ENCODE results near the gene P2RY2.

The P2RY2 gene

DNA sequence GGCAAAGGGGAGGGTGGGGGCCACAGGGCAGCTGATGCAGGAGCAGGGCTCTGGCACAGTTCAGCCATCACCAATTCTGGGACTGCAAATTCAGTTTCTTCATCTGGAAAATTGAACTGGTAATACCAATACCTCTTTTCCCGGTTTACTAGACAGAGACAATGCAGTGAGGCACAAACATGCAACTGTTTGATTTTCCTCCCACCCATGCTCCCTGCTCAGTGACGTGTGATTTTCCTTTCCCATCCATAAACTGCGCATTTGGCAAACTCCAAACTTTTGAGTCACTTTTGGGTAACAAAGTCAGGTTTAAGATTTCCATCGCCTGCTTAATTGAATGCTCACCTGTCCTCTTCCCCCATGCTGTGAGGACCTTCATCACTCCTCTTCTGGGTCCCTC lies 23.2 kb downstream of the P2RY2 start:
- Histone ChIP-seq H3K27me3 (ENCODE audit: control insufficient read depth in 3 of 3, insufficient read depth in 3 of 3, low read depth in 1 of 3, low read length in 3 of 3) (peaks cover 0 to 2% (median 0%) of the 10 kb centered on the region in 3 experiments), H3K4me3 (ENCODE audit: low read length in 2 of 2) (no peak overlapping the region), H3K79me1 (ENCODE audit: low read depth, low read length) (no peaks in the 10 kb centered on the region), H4K91ac (ENCODE audit: low read depth, low read length, poor library complexity) (no peak overlapping the region), H3K36me3 (replicated peaks in 1 of 2; ENCODE audit: control insufficient read depth in 2 of 2, insufficient read depth in 2 of 2, low read length in 2 of 2) (no peaks in the 10 kb centered on the region), H2BK5ac (ENCODE audit: low read length) (no peak overlapping the region), H2BK15ac (ENCODE audit: low read length) (no peak overlapping the region), H3K4me1 (ENCODE audit: control insufficient read depth in 2 of 2, insufficient read depth in 1 of 2, low read depth in 1 of 2, low read length in 2 of 2) (peaks cover 11 to 20% of the 10 kb centered on the region in 2 donors), H3K9ac (ENCODE audit: low read depth, low read length, poor library complexity) (no peak overlapping the region), H3K14ac (ENCODE audit: low read length) (no peak overlapping the region), H2BK120ac (ENCODE audit: low read depth, low read length) (no peak overlapping the region), H3K18ac (ENCODE audit: low read length) (peak overlapping the region; percentile 22), H3K4me2 (ENCODE audit: insufficient read depth, low read length, poor library complexity, severe bottlenecking) (no peak overlapping the region), H2AK5ac (ENCODE audit: low read depth, low read length) (peak overlapping the region; percentile 39), H3K27ac (replicated peaks; ENCODE audit: low read length) (no peak overlapping the region), H3K9me3 (replicated peaks in 1 of 2; ENCODE audit: control insufficient read depth in 2 of 2, insufficient read depth in 1 of 2, low read depth in 1 of 2, low read length in 2 of 2) (no peaks in the 10 kb centered on the region), H2BK12ac (ENCODE audit: low read length) (no peak overlapping the region), H4K8ac (ENCODE audit: low read depth, low read length) (no peak overlapping the region), H2AFZ (ENCODE audit: low read length) (peak overlapping the region; percentile 94), H3K23ac (ENCODE audit: low read depth, low read length, poor library complexity) (no peak overlapping the region), H3K4ac (ENCODE audit: low read length) (no peak overlapping the region)
- no CpG with 5 or more reads among the region's 4 CpGs for WGBS, 2 donors (ENCODE audit: extremely low coverage in 2 of 2, insufficient read length in 2 of 2, insufficient replicate concordance in 1 of 2)
- DNase-seq (ENCODE audit: low spot score): no peak

DNA sequence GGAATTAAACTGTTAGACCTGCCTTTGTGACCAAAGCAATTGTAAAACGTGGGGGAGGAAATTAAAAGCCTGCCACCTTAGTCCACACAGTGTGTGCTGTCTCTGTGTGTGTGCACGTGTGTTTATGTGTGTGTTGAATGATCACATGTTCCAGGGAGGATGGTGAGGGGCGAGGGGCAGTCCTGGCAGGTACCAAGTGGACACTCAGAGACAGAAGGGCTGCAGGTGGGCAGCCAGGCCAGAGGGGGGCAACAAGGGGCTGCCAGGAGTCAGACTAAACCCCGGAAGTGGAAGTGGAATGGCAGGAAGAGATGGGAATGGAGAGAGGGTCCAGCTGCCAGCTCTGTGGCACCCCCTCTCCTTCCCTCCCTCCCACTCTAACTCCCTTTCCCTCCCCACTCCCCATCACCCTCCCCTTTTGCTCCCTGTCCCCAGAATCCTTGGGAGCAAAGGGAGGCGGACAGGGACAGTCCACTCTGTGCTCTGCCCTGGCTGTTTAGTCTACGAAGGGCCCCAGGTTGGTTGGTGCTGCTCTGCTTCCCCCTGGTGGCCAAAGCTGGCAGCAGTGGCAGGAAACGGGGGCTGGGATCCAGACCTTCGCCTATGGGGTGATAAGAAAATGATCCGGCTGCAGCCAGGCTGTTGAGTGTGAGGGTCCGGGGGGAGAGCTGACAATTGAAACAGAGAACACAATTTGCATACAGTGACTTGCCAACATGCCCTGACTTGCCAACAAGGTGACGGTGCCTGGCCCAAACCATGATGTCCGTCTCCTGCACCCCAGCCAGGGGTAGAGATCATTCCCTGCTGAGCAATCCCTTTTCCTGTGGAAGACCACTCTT lies 24.4 kb downstream of the P2RY2 start:
- Histone ChIP-seq H2BK15ac (ENCODE audit: low read length) (peak overlapping the region; percentile 69), H3K23ac (ENCODE audit: low read depth, low read length, poor library complexity) (peak overlapping the region; percentile 57), H3K9me3 (replicated peaks in 1 of 2; ENCODE audit: control insufficient read depth in 2 of 2, insufficient read depth in 1 of 2, low read depth in 1 of 2, low read length in 2 of 2) (no peaks in the 10 kb centered on the region), H3K4ac (ENCODE audit: low read length) (no peak overlapping the region), H2BK12ac (ENCODE audit: low read length) (peak overlapping the region; percentile 60), H3K4me3 (ENCODE audit: low read length in 2 of 2) (peak overlapping the region; percentile 49 to 51), H3K14ac (ENCODE audit: low read length) (no peak overlapping the region), H3K4me2 (ENCODE audit: insufficient read depth, low read length, poor library complexity, severe bottlenecking) (peak overlapping the region; percentile 81), H4K8ac (ENCODE audit: low read depth, low read length) (peak overlapping the region; percentile 98), H3K27me3 (ENCODE audit: control insufficient read depth in 3 of 3, insufficient read depth in 3 of 3, low read depth in 1 of 3, low read length in 3 of 3) (no peaks in the 10 kb centered on the region), H3K36me3 (replicated peaks in 1 of 2; ENCODE audit: control insufficient read depth in 2 of 2, insufficient read depth in 2 of 2, low read length in 2 of 2) (no peaks in the 10 kb centered on the region), H3K9ac (ENCODE audit: low read depth, low read length, poor library complexity) (peak overlapping the region; percentile 65), H3K4me1 (ENCODE audit: control insufficient read depth in 2 of 2, insufficient read depth in 1 of 2, low read depth in 1 of 2, low read length in 2 of 2) (peaks cover 11 to 20% of the 10 kb centered on the region in 2 donors), H3K27ac (replicated peaks; ENCODE audit: low read length) (no peak overlapping the region), H3K79me1 (ENCODE audit: low read depth, low read length) (no peaks in the 10 kb centered on the region), H2BK5ac (ENCODE audit: low read length) (no peak overlapping the region), H2AFZ (ENCODE audit: low read length) (peak overlapping the region; percentile 94), H3K18ac (ENCODE audit: low read length) (peak overlapping the region; percentile 91), H2AK5ac (ENCODE audit: low read depth, low read length) (peak overlapping the region; percentile 89), H4K91ac (ENCODE audit: low read depth, low read length, poor library complexity) (peak overlapping the region; percentile 50), H2BK120ac (ENCODE audit: low read depth, low read length) (no peak overlapping the region)
- peak; percentile 78 for DNase-seq (ENCODE audit: low spot score)
- WGBS, 2 donors (ENCODE audit: extremely low coverage in 2 of 2, insufficient read length in 2 of 2, insufficient replicate concordance in 1 of 2): no CpG with 5 or more reads among the region's 12 CpGs

DNA sequence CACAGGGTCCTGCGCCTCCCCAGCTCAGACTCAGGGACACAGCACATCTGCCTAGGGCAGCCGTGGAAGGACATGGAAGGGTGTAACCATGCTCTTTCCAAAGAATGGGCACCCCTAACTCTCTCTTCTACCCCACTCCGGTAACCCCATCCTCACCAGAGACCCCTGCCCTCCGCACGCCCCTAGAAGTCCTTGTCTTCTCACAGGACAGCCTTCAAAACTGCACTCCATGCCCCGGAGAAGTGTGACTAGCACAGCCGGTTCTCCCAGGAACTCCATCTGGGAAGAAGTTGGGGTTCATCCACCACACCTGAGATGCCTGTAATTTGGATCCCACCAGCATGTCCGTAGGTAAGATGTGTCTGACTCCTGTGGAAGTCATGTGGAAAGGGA lies 25.0 kb downstream of the P2RY2 start:
- Histone ChIP-seq H2AK5ac (ENCODE audit: low read depth, low read length) (peak overlapping the region; percentile 89), H2BK12ac (ENCODE audit: low read length) (peak overlapping the region; percentile 60), H3K23ac (ENCODE audit: low read depth, low read length, poor library complexity) (peak overlapping the region; percentile 57), H3K4ac (ENCODE audit: low read length) (no peak overlapping the region), H3K36me3 (replicated peaks in 1 of 2; ENCODE audit: control insufficient read depth in 2 of 2, insufficient read depth in 2 of 2, low read length in 2 of 2) (no peaks in the 10 kb centered on the region), H2BK120ac (ENCODE audit: low read depth, low read length) (no peak overlapping the region), H3K18ac (ENCODE audit: low read length) (peak overlapping the region; percentile 60), H2BK5ac (ENCODE audit: low read length) (no peak overlapping the region), H3K4me3 (ENCODE audit: low read length in 2 of 2) (no peak overlapping the region), H2BK15ac (ENCODE audit: low read length) (peak overlapping the region; percentile 69), H3K27me3 (ENCODE audit: control insufficient read depth in 3 of 3, insufficient read depth in 3 of 3, low read depth in 1 of 3, low read length in 3 of 3) (no peaks in the 10 kb centered on the region), H3K27ac (replicated peaks; ENCODE audit: low read length) (no peak overlapping the region), H4K8ac (ENCODE audit: low read depth, low read length) (peak overlapping the region; percentile 98), H3K4me1 (ENCODE audit: control insufficient read depth in 2 of 2, insufficient read depth in 1 of 2, low read depth in 1 of 2, low read length in 2 of 2) (peaks cover 11 to 18% of the 10 kb centered on the region in 2 donors), H3K14ac (ENCODE audit: low read length) (no peak overlapping the region), H4K91ac (ENCODE audit: low read depth, low read length, poor library complexity) (peak overlapping the region; percentile 50), H3K9ac (ENCODE audit: low read depth, low read length, poor library complexity) (peak overlapping the region; percentile 22), H3K4me2 (ENCODE audit: insufficient read depth, low read length, poor library complexity, severe bottlenecking) (no peak overlapping the region), H3K79me1 (ENCODE audit: low read depth, low read length) (no peaks in the 10 kb centered on the region), H2AFZ (ENCODE audit: low read length) (peak overlapping the region; percentile 94), H3K9me3 (replicated peaks in 1 of 2; ENCODE audit: control insufficient read depth in 2 of 2, insufficient read depth in 1 of 2, low read depth in 1 of 2, low read length in 2 of 2) (no peaks in the 10 kb centered on the region)
- DNase-seq (ENCODE audit: low spot score): no peak
- WGBS, 2 donors (ENCODE audit: extremely low coverage in 2 of 2, insufficient read length in 2 of 2, insufficient replicate concordance in 1 of 2): no CpG with 5 or more reads among the region's 8 CpGs

DNA sequence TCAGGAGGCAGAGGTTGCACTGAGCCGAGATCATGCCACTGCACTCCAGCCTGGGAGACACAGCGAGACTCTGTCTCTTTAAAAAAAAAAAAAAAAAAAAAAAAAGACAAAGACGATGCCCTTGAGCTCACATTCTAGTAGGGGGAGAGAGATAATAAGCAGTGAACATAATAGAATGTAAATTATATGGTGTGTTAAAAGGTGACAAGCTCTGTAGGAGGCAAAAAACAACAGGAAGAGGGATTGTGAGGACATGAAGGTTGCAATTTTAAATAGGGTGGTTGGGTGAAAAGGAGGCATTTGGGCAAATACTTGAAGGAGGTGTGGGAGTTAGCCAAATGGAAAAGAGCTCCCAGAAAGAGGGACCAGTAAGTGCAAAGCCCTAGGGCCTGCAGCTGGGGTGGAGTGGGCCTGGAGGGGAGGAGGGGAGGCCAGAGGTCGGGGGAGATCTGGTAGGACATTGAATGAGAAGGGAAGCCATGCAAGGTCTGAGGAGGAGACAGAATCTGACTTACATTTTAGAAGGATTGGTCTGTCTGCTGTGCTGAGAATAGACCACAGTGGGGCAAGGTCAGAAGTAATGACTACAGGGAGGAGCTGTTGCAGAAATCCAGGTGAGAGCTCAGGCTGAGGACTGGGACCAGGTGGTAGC lies 26.6 kb downstream of the P2RY2 start:
- no peak overlapping the region for H3K4ac ChIP-seq (ENCODE audit: low read length)
- no peak overlapping the region for H4K91ac ChIP-seq (ENCODE audit: low read depth, low read length, poor library complexity)
- H3K14ac ChIP-seq (ENCODE audit: low read length): no peak overlapping the region
- H3K36me3 ChIP-seq (replicated peaks in 1 of 2; ENCODE audit: control insufficient read depth in 2 of 2, insufficient read depth in 2 of 2, low read length in 2 of 2): no peaks in the 10 kb centered on the region
- H2BK5ac ChIP-seq (ENCODE audit: low read length): no peak overlapping the region
- no peak overlapping the region for H3K9ac ChIP-seq (ENCODE audit: low read depth, low read length, poor library complexity)
- no peak overlapping the region for H3K23ac ChIP-seq (ENCODE audit: low read depth, low read length, poor library complexity)
- H4K8ac ChIP-seq (ENCODE audit: low read depth, low read length): no peak overlapping the region
- no peak overlapping the region for H2BK15ac ChIP-seq (ENCODE audit: low read length)
- no peaks in the 10 kb centered on the region for H3K9me3 ChIP-seq (replicated peaks in 1 of 2; ENCODE audit: control insufficient read depth in 2 of 2, insufficient read depth in 1 of 2, low read depth in 1 of 2, low read length in 2 of 2)
- no peak for DNase-seq (ENCODE audit: low spot score)
- H2BK120ac ChIP-seq (ENCODE audit: low read depth, low read length): no peak overlapping the region
- no peaks in the 10 kb centered on the region for H3K79me1 ChIP-seq (ENCODE audit: low read depth, low read length)
- no peak overlapping the region for H3K27ac ChIP-seq (replicated peaks; ENCODE audit: low read length)
- no peak overlapping the region for H3K4me2 ChIP-seq (ENCODE audit: insufficient read depth, low read length, poor library complexity, severe bottlenecking)
- H2BK12ac ChIP-seq (ENCODE audit: low read length): no peak overlapping the region
- no peak overlapping the region for H3K18ac ChIP-seq (ENCODE audit: low read length)
- H2AK5ac ChIP-seq (ENCODE audit: low read depth, low read length): no peak overlapping the region
- peak overlapping the region; percentile 47 for H2AFZ ChIP-seq (ENCODE audit: low read length)
- H3K4me3 ChIP-seq (ENCODE audit: low read length in 2 of 2): no peak overlapping the region
- H3K4me1 ChIP-seq (ENCODE audit: control insufficient read depth in 2 of 2, insufficient read depth in 1 of 2, low read depth in 1 of 2, low read length in 2 of 2): peaks cover 9 to 18% of the 10 kb centered on the region in 2 donors
- no CpG with 5 or more reads among the region's 4 CpGs for WGBS, 2 donors (ENCODE audit: extremely low coverage in 2 of 2, insufficient read length in 2 of 2, insufficient replicate concordance in 1 of 2)
- no peaks in the 10 kb centered on the region for H3K27me3 ChIP-seq (ENCODE audit: control insufficient read depth in 3 of 3, insufficient read depth in 3 of 3, low read depth in 1 of 3, low read length in 3 of 3)
